ENCODE results near the gene SPATA33. TPM values are rescaled to one million over a fixed set of nuclear protein-coding genes. Genes with fewer than 3 reads are reported as not detected.

The SPATA33 gene
- 1 to 10 TPM; 6.5 to 8.6 TPM for total RNA-seq
- polyA plus RNA-seq, result 10 to 100 TPM in 1 of 2 donors, 1 to 10 TPM in 1; 3.0 to 10.7 TPM
- long read RNA-seq, donor 1, partial matches to known transcripts, result 0 of 3 reads
- long read RNA-seq, donor 1, other reads (novel, unspliced or antisense), result 0 of 3 reads
- long read RNA-seq, donor 2, partial matches to known transcripts, result 0 of 6 reads
- long read RNA-seq, donor 2, other reads (novel, unspliced or antisense), result 4 of 6 reads

- H3K36me3 ChIP-seq (ENCODE audit: control insufficient read depth in 1 of 2, insufficient read depth in 2 of 2, low read length in 1 of 2), result no peaks in the 10 kb centered on the region
- peak; percentile 97 for ATAC-seq (ENCODE audit: low FRiP score)
- H3K4me1 ChIP-seq (ENCODE audit: control insufficient read depth in 1 of 2, insufficient read depth in 2 of 2, low read length in 2 of 2), result peaks cover 0 to 3% of the 10 kb centered on the region in 2 donors
- H3K9me3 ChIP-seq (ENCODE audit: control insufficient read depth, low read length), result no peaks in the 10 kb centered on the region
- intact Hi-C loops (cut with DNase I), result loop anchor here in 1 of 2 donors (1.0 to 5.0 kb wide), 2 partner anchors 29 to 45 kb away; partner anchors contain the start of genes CDK10 and SPATA2L
- no peak within 1 kb of the TSS for H3K27ac ChIP-seq (ENCODE audit: low read depth in 1 of 2, low read length in 2 of 2)
- peak within 1 kb of the TSS; percentile 66 to 70 for H3K4me3 ChIP-seq (ENCODE audit: low read length in 2 of 2)
- H3K27me3 ChIP-seq (ENCODE audit: control insufficient read depth in 1 of 2, insufficient read depth in 2 of 2, low read length in 1 of 2), result no peaks in the 10 kb centered on the region
- DNase-seq, result peak; percentile 93 to 97
- 0% methylated on average over 58 to 99 of the region's 99 CpGs for WGBS, 2 donors
Measured at GRCh38 chr16:89657442-89658220, at the start of gene SPATA33, which contains the start of gene CHMP1A. TSS of gene SPATA33 (plus strand) at chr16:89657836. CDS start at chr16:89657912, 76 bp downstream. TSS of gene CHMP1A (minus strand) at chr16:89657708. CDS start at chr16:89657588, 120 bp downstream.

GRCh38 chr16:89607937-89608740 lies 49.5 kb upstream of the SPATA33 start:
- Histone ChIP-seq H3K27me3 (ENCODE audit: control insufficient read depth in 1 of 2, insufficient read depth in 2 of 2, low read length in 1 of 2) (no peaks in the 10 kb centered on the region), H3K4me3 (ENCODE audit: low read length in 2 of 2) (no peak overlapping the region), H3K36me3 (ENCODE audit: control insufficient read depth in 1 of 2, insufficient read depth in 2 of 2, low read length in 1 of 2) (no peaks in the 10 kb centered on the region), H3K27ac (ENCODE audit: low read depth in 1 of 2, low read length in 2 of 2) (no peak overlapping the region), H3K9me3 (ENCODE audit: control insufficient read depth, low read length) (no peaks in the 10 kb centered on the region), H3K4me1 (ENCODE audit: control insufficient read depth in 1 of 2, insufficient read depth in 2 of 2, low read length in 2 of 2) (no peaks in the 10 kb centered on the region)
- ATAC-seq (ENCODE audit: low FRiP score), result no peak
- intact Hi-C loops (cut with DNase I), result no loop called here
- no peak for DNase-seq
- WGBS, 2 donors, result 72 to 78% methylated on average over 32 of the region's 32 CpGs

GRCh38 chr16:89610108-89610453 lies 47.6 kb upstream of the SPATA33 start:
- Histone ChIP-seq H3K27ac (ENCODE audit: low read depth in 1 of 2, low read length in 2 of 2) (no peak overlapping the region), H3K9me3 (ENCODE audit: control insufficient read depth, low read length) (no peaks in the 10 kb centered on the region), H3K27me3 (ENCODE audit: control insufficient read depth in 1 of 2, insufficient read depth in 2 of 2, low read length in 1 of 2) (no peaks in the 10 kb centered on the region), H3K4me1 (ENCODE audit: control insufficient read depth in 1 of 2, insufficient read depth in 2 of 2, low read length in 2 of 2) (no peaks in the 10 kb centered on the region), H3K4me3 (ENCODE audit: low read length in 2 of 2) (no peak overlapping the region), H3K36me3 (ENCODE audit: control insufficient read depth in 1 of 2, insufficient read depth in 2 of 2, low read length in 1 of 2) (no peaks in the 10 kb centered on the region)
- DNase-seq (no peak), ATAC-seq (ENCODE audit: low FRiP score) (no peak)
- 57 to 64% methylated on average over 1 of the region's 1 CpG for WGBS, 2 donors
- intact Hi-C loops (cut with DNase I), result no loop called here

- ATAC-seq (ENCODE audit: low FRiP score) (no peak), DNase-seq (no peak)
- WGBS, 2 donors, result 83 to 85% methylated on average over 20 of the region's 20 CpGs
- no peak overlapping the region for H3K4me3 ChIP-seq (ENCODE audit: low read length in 2 of 2)
- H3K4me1 ChIP-seq (ENCODE audit: control insufficient read depth in 1 of 2, insufficient read depth in 2 of 2, low read length in 2 of 2), result no peaks in the 10 kb centered on the region
- H3K27ac ChIP-seq (ENCODE audit: low read depth in 1 of 2, low read length in 2 of 2), result no peak overlapping the region
- H3K9me3 ChIP-seq (ENCODE audit: control insufficient read depth, low read length), result no peaks in the 10 kb centered on the region
- intact Hi-C loops (cut with DNase I), result no loop called here
- no peaks in the 10 kb centered on the region for H3K27me3 ChIP-seq (ENCODE audit: control insufficient read depth in 1 of 2, insufficient read depth in 2 of 2, low read length in 1 of 2)
- no peaks in the 10 kb centered on the region for H3K36me3 ChIP-seq (ENCODE audit: control insufficient read depth in 1 of 2, insufficient read depth in 2 of 2, low read length in 1 of 2)
Measured at GRCh38 chr16:89612415-89613166, 45.0 kb upstream of the SPATA33 start.

GRCh38 chr16:89613231-89613953 lies 44.2 kb upstream of the SPATA33 start, which contains the start of gene DPEP1:
TSS of gene DPEP1 (plus strand) at chr16:89613642. CDS start at chr16:89630411, 16,769 bp downstream.
- Histone ChIP-seq H3K27me3 (ENCODE audit: control insufficient read depth in 1 of 2, insufficient read depth in 2 of 2, low read length in 1 of 2) (no peaks in the 10 kb centered on the region), H3K4me3 (ENCODE audit: low read length in 2 of 2) (no peak within 1 kb of the TSS), H3K36me3 (ENCODE audit: control insufficient read depth in 1 of 2, insufficient read depth in 2 of 2, low read length in 1 of 2) (no peaks in the 10 kb centered on the region), H3K27ac (ENCODE audit: low read depth in 1 of 2, low read length in 2 of 2) (no peak within 1 kb of the TSS), H3K4me1 (ENCODE audit: control insufficient read depth in 1 of 2, insufficient read depth in 2 of 2, low read length in 2 of 2) (no peaks in the 10 kb centered on the region), H3K9me3 (ENCODE audit: control insufficient read depth, low read length) (no peaks in the 10 kb centered on the region)
- intact Hi-C loops (cut with DNase I), result no loop called here
- no peak for DNase-seq
- ATAC-seq (ENCODE audit: low FRiP score), result no peak
- 76 to 78% methylated on average over 19 of the region's 19 CpGs for WGBS, 2 donors

- Histone ChIP-seq H3K4me3 (ENCODE audit: low read length in 2 of 2) (no peak overlapping the region), H3K36me3 (ENCODE audit: control insufficient read depth in 1 of 2, insufficient read depth in 2 of 2, low read length in 1 of 2) (no peaks in the 10 kb centered on the region), H3K27me3 (ENCODE audit: control insufficient read depth in 1 of 2, insufficient read depth in 2 of 2, low read length in 1 of 2) (no peaks in the 10 kb centered on the region), H3K9me3 (ENCODE audit: control insufficient read depth, low read length) (no peaks in the 10 kb centered on the region), H3K4me1 (ENCODE audit: control insufficient read depth in 1 of 2, insufficient read depth in 2 of 2, low read length in 2 of 2) (no peaks in the 10 kb centered on the region), H3K27ac (ENCODE audit: low read depth in 1 of 2, low read length in 2 of 2) (no peak overlapping the region)
- 89 to 90% methylated on average over 22 of the region's 22 CpGs for WGBS, 2 donors
- intact Hi-C loops (cut with DNase I), result no loop called here
- DNase-seq (no peak), ATAC-seq (ENCODE audit: low FRiP score) (no peak)
Measured at GRCh38 chr16:89613954-89614459, 43.6 kb upstream of the SPATA33 start.

GRCh38 chr16:89615176-89615575 lies 42.5 kb upstream of the SPATA33 start:
- no peak for DNase-seq
- 75 to 76% methylated on average over 13 of the region's 13 CpGs for WGBS, 2 donors
- H3K36me3 ChIP-seq (ENCODE audit: control insufficient read depth in 1 of 2, insufficient read depth in 2 of 2, low read length in 1 of 2), result no peaks in the 10 kb centered on the region
- intact Hi-C loops (cut with DNase I), result no loop called here
- ATAC-seq (ENCODE audit: low FRiP score), result no peak
- no peak overlapping the region for H3K4me3 ChIP-seq (ENCODE audit: low read length in 2 of 2)
- H3K27me3 ChIP-seq (ENCODE audit: control insufficient read depth in 1 of 2, insufficient read depth in 2 of 2, low read length in 1 of 2), result no peaks in the 10 kb centered on the region
- H3K9me3 ChIP-seq (ENCODE audit: control insufficient read depth, low read length), result no peaks in the 10 kb centered on the region
- no peaks in the 10 kb centered on the region for H3K4me1 ChIP-seq (ENCODE audit: control insufficient read depth in 1 of 2, insufficient read depth in 2 of 2, low read length in 2 of 2)
- no peak overlapping the region for H3K27ac ChIP-seq (ENCODE audit: low read depth in 1 of 2, low read length in 2 of 2)
